ENCODE measurements around the gene MTHFR.
A peak's percentile ranks its signal among the peaks of the same experiment; 100 is the strongest.

Gene MTHFR

DNA sequence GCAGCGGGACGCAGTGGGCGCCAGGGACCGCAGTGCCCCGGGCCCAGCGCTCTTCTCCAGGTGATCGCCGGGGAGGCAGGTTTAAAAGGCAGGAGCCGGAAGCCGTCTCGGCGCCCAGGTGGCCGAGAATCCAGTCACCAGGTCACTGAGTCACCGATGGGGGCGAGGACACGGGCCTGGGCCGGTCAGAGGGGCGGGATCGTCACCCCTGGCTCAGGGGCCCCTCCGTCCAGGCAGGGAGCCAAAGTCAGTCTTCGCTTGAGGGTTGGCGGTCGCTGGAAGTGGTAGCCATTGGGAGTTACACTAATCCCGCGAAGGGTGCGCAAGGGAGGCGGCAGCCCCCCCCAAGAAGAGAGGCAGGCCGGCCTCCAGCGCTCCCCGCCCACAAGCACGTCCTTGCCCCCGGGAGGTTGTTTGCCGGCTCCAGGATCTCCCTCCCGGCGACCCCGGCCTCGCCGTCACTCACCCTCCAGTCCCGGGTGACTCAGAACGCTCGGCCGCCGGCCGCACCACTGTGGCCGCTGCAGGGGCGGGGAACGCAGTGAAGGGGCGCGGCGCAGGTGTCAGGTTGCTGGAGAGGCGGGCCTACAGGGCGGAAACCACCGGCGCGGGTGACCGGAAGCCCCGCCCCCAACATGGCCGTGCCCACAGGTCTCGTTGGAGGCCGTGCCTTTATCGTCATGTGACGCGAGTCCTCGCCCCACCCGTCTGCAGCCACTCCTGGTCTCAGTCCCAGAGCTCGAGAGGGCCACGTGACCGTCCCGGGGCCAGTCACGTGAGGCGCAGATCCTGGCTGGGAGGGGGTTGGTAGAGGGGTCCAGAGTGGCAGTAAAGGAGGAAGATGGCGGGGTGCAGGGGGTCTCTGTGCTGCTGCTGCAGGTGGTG, at the start of gene MTHFR, which contains the start of gene CLCN6:
Gene MTHFR (minus strand): TSS at position 543 of the 885 bp plus-strand sequence. CDS start 2,848 bp downstream, outside the sequence.
Gene CLCN6 (plus strand): TSS at position 770 of the 885 bp plus-strand sequence. CDS start 72 bp downstream, at position 842.
- DNase-seq (ENCODE audit: low read depth, low spot score), result peak; percentile 90

GRCh38 chr1:11855430-11855829, 49.7 kb upstream of the MTHFR start:
- DNase-seq (ENCODE audit: low read depth, low spot score), result no peak

GRCh38 chr1:11854519-11854918, 48.8 kb upstream of the MTHFR start:
- no peak for DNase-seq (ENCODE audit: low read depth, low spot score)

- no peak for DNase-seq (ENCODE audit: low read depth, low spot score)
Observed at GRCh38 chr1:11851180-11851579, 45.4 kb upstream of the MTHFR start.

GRCh38 chr1:11850156-11850555, 44.4 kb upstream of the MTHFR start:
- DNase-seq (ENCODE audit: low read depth, low spot score), result no peak

GRCh38 chr1:11848373-11848700, 42.6 kb upstream of the MTHFR start:
- no peak for DNase-seq (ENCODE audit: low read depth, low spot score)

- DNase-seq (ENCODE audit: low read depth, low spot score), result no peak
Observed at GRCh38 chr1:11847667-11848372, 42.1 kb upstream of the MTHFR start, which contains the start of gene NPPA. TSS of gene NPPA (minus strand) at chr1:11847783. CDS start at chr1:11847684, 99 bp downstream.

DNA sequence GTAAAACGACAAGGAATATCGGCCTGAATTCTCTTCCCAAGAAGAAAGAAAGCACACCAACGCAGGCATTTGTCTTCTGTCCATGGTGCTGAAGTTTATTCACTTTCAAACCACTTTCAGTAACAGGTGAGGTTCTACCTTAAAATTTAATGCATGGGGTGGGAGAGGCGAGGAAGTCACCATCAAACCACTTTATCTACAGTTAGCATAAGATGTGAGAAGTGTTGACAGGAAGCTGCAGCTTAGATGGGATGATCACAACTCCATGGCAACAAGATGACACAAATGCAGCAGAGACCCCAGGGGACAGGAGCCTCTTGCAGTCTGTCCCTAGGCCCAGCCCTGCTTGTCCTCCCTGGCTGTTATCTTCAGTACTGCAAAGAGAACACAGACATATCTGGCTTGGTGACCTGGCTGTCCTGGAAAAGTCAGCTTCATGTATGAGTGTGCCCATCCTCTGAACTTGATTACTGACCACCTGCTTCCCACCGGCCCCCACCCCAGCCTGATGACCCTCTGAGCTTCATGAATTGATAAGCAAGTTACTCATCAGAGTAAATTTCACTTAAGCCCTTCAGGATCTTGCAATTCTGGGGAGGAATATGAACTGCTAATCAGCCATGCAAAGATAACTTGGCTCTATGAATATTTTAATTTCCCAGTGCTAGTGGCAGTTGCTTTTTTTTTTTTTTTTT, 40.0 kb upstream of the MTHFR start:
- no peak for DNase-seq (ENCODE audit: low read depth, low spot score)

GRCh38 chr1:11842154-11843041, 36.6 kb upstream of the MTHFR start:
- no peak for DNase-seq (ENCODE audit: low read depth, low spot score)

- no peak for DNase-seq (ENCODE audit: low read depth, low spot score)
Observed at GRCh38 chr1:11841245-11842153, 35.7 kb upstream of the MTHFR start.

DNA sequence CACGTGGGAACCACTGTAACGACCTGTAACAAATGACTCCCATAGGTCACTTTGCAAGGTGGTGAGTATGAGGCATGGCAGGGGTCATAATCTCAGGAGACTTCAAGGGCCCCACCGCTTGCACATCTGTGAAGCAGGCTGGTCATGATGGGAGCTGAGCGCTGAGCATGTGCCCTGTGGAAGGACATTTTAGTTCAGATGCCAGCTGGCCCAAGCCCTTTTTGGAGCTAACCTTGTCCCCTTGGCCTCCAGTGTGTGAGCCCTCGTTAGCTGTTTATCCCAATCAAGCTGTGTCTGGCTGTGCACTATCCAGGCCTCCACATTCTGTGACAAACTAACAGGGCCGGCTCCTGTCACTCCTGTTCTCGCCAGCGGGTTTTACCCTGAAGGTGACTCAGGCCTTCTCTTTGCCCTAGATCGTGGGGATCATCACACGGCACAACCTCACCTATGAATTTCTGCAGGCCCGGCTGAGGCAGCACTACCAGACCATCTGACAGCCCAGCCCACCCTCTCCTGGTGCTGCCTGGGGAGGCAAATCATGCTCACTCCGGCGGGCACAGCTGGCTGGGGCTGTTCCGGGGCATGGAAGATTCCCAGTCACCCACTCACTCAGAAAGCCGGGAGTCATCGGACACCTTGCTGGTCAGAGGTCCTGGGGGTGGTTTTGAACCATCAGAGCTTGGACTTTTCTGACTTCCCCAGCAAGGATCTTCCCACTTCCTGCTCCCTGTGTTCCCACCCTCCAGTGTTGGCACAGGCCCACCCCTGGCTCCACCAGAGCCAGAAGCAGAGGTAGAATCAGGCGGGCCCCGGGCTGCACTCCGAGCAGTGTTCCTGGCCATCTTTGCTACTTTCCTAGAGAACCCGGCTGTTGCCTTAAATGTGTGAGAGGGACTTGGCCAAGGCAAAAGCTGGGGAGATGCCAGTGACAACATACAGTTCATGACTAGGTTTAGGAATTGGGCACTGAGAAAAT, 34.3 kb upstream of the MTHFR start:
- DNase-seq (ENCODE audit: low read depth, low spot score), result no peak

GRCh38 chr1:11838349-11839272, 32.8 kb upstream of the MTHFR start:
- DNase-seq (ENCODE audit: low read depth, low spot score), result peak; percentile 33

DNA sequence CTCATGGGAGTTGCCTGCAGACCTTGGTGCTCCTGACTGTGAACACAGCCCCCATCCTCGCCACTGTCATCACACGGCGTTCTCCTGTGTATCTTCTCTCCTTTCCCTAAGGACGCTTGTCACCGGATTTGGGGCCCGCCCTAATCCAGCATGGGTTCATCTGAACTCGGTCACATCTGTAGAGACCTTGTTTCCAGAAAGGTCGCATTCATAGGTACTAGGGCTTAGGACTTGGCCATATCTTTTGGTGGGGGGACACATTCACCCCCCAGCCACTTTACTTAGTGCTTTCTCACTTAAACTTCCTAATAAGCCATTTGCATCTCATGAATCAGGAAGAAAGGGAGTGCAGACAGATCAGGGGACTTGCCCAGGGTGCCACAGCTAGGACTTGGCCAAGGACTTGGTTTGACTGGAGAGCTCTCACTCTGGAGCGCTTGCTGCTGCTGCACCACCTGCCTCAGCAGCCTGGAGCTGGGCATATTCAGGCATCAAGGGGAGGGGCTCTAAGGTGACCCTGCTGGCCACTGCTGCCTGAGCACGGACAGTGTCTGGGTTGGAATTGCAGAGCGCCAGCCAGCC, 32.1 kb upstream of the MTHFR start:
- no peak for DNase-seq (ENCODE audit: low read depth, low spot score)

DNA sequence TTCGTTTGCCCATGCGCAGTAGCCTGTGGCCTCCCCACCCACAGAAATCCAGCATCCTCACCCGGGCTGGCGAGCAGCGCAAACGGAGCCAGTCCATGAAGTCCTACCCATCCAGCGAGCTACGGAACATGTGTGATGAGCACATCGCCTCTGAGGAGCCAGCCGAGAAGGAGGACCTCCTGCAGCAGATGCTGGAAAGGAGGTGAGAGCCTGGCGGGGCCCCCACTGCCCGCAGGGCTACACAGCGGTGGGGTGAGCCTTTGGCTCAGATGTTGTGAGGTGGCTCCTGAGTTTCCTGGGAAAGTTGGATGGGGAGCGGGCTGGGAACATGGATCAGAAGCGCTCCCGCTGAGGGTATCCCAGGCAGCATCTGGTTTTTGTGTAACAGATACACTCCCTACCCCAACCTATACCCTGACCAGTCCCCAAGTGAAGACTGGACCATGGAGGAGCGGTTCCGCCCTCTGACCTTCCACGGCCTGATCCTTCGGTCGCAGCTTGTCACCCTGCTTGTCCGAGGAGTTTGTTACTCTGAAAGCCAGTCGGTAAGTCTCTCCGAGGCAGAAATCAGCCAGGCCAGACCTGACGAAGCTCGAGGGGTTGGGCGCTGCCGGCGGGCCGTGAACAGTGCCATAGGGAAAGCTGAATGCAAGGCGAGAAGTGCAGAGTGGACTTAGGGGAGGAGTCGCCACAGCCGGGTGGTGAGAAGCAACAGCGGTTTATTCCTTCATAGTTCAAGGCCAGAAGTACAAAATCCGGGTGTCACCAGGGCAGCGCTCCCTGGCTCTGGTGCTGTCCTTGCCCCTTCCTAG, 31.4 kb upstream of the MTHFR start:
- DNase-seq (ENCODE audit: low read depth, low spot score), result no peak

GRCh38 chr1:11835441-11836225, 29.9 kb upstream of the MTHFR start:
- DNase-seq (ENCODE audit: low read depth, low spot score), result no peak

DNA sequence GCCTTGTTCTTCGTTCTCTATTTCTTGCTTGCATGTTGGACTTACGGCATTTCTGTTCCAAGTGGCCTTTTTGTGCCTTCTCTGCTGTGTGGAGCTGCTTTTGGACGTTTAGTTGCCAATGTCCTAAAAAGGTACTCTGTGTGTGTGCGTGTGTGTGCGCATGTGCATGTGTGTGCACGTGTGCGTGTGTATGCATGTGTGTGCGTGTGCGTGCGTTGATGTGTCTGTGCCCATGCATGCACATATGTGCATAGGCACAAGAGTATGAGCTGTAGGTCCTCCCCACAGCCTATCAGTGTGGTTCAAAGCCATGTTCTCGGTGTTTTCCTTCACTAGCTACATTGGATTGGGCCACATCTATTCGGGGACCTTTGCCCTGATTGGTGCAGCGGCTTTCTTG, 28.1 kb upstream of the MTHFR start:
- no peak for DNase-seq (ENCODE audit: low read depth, low spot score)
